Activated CD4-positive, alpha-beta T cell treated with anti-CD3 and anti-CD28 coated beads, Interleukin-2, Interleukin-6, amounts not matched to agents 100 ng/mL and 50 ng/mL, durations not matched to agents 16 hours and 8 hours (primary cell): ENCODE data around the gene TAF11.
"Not testable (repeated sequence)": the region's sequence is repeated elsewhere in the genome, so short reads cannot be mapped to it uniquely, and the experiment has no call there.

ENCODE experiments used
- DNase-seq: peaks from one replicate; pipeline ENCODE4 v3.0.0-alpha.2; 2020

The TAF11 gene

GRCh38 chr6:34887753-34888513 is at the start of gene TAF11:
TSS of gene TAF11 (minus strand) at chr6:34888042. CDS start at chr6:34887957, 85 bp downstream.
- peak; percentile 93 for DNase-seq

- DNase-seq: no peak
Measured at GRCh38 chr6:34934516-34934915, 46.7 kb upstream of the TAF11 start.

- DNase-seq: not testable (repeated sequence)
Measured at GRCh38 chr6:34932202-34932601, 44.4 kb upstream of the TAF11 start.

GRCh38 chr6:34930221-34930620 is 42.4 kb upstream of the TAF11 start:
- DNase-seq: no peak

- no peak for DNase-seq
Measured at GRCh38 chr6:34929241-34929978, 41.6 kb upstream of the TAF11 start.

GRCh38 chr6:34928695-34929094 is 40.9 kb upstream of the TAF11 start:
- DNase-seq: no peak

- no peak for DNase-seq
Measured at GRCh38 chr6:34928220-34928619, 40.4 kb upstream of the TAF11 start.

GRCh38 chr6:34926655-34927054 is 38.8 kb upstream of the TAF11 start:
- no peak for DNase-seq

GRCh38 chr6:34924831-34925625 is 37.2 kb upstream of the TAF11 start:
- no peak for DNase-seq

- DNase-seq: no peak
Measured at GRCh38 chr6:34922177-34922663, 34.4 kb upstream of the TAF11 start.

GRCh38 chr6:34920097-34920496 is 32.3 kb upstream of the TAF11 start:
- no peak for DNase-seq

GRCh38 chr6:34919651-34920050 is 31.8 kb upstream of the TAF11 start:
- no peak for DNase-seq

- no peak for DNase-seq
Measured at GRCh38 chr6:34917626-34918285, 29.9 kb upstream of the TAF11 start.

- DNase-seq: no peak
Measured at GRCh38 chr6:34916348-34916967, 28.6 kb upstream of the TAF11 start.

- DNase-seq: no peak
Measured at GRCh38 chr6:34914358-34914757, 26.5 kb upstream of the TAF11 start.

GRCh38 chr6:34912715-34913464 is 25.0 kb upstream of the TAF11 start:
- DNase-seq: peak; percentile 84

- no peak for DNase-seq
Measured at GRCh38 chr6:34911822-34912221, 24.0 kb upstream of the TAF11 start.

- no peak for DNase-seq
Measured at GRCh38 chr6:34909320-34909883, 21.6 kb upstream of the TAF11 start.

- DNase-seq: no peak
Measured at GRCh38 chr6:34908194-34908593, 20.4 kb upstream of the TAF11 start.

GRCh38 chr6:34906826-34907225 is 19.0 kb upstream of the TAF11 start:
- no peak for DNase-seq

- peak; percentile 20 for DNase-seq
Measured at GRCh38 chr6:34904990-34905613, 17.3 kb upstream of the TAF11 start.
